KOPT-K1 (cell line): Measurements from ENCODE around the gene RGS14.
"Not testable (repeated sequence)": the region's sequence is repeated elsewhere in the genome, so short reads cannot be mapped to it uniquely, and the experiment has no call there.

ENCODE experiments used
- H3K27ac ChIP-seq: fragments of 200-600 bp; sonication (generic); 2 replicates; pipeline ENCODE4 v1.5.1; 2016; ENCODE audit warnings: antibody characterized with exemption, mild to moderate bottlenecking, low read depth, low read length; ENCODE audit not compliant: poor library complexity, severe bottlenecking
- H3K36me3 ChIP-seq: fragments of 200-600 bp; sonication (generic); 2 replicates; pipeline ENCODE4 v1.5.1; 2017; ENCODE audit warnings: antibody characterized with exemption, mild to moderate bottlenecking, low read length, moderate library complexity; ENCODE audit not compliant: insufficient read depth
- H3K9me3 ChIP-seq: fragments of 200-600 bp; sonication (generic); 2 replicates; pipeline ENCODE4 v1.5.1; 2017; ENCODE audit warnings: antibody characterized with exemption, low read length, mild to moderate bottlenecking; ENCODE audit not compliant: insufficient read depth, poor library complexity, severe bottlenecking

The RGS14 gene

GRCh38 chr5:177334781-177335700 lies 22.7 kb upstream of the RGS14 start:
- no peak overlapping the region for H3K27ac ChIP-seq
- H3K36me3 ChIP-seq: peaks cover 100% of the 10 kb centered on the region
- H3K9me3 ChIP-seq: no peaks in the 10 kb centered on the region

- no peak overlapping the region for H3K27ac ChIP-seq
- peaks cover 98% of the 10 kb centered on the region for H3K36me3 ChIP-seq
- no peaks in the 10 kb centered on the region for H3K9me3 ChIP-seq
These were observed 22.0 kb upstream of the RGS14 start for GRCh38 chr5:177335701-177336065.

- H3K36me3 ChIP-seq: peaks cover 96% of the 10 kb centered on the region
- no peaks in the 10 kb centered on the region for H3K9me3 ChIP-seq
- H3K27ac ChIP-seq: no peak overlapping the region
These were observed 21.6 kb upstream of the RGS14 start for GRCh38 chr5:177336112-177336511.

- no peaks in the 10 kb centered on the region for H3K9me3 ChIP-seq
- H3K36me3 ChIP-seq: peaks cover 96% of the 10 kb centered on the region
- H3K27ac ChIP-seq: no peak overlapping the region
These were observed 20.9 kb upstream of the RGS14 start for GRCh38 chr5:177336603-177337494.

GRCh38 chr5:177338251-177339106 lies 19.2 kb upstream of the RGS14 start:
- no peak overlapping the region for H3K27ac ChIP-seq

GRCh38 chr5:177339107-177339638 lies 18.6 kb upstream of the RGS14 start:
- Histone ChIP-seq H3K9me3 (no peaks in the 10 kb centered on the region), H3K27ac (no peak overlapping the region), H3K36me3 (peaks cover 93% of the 10 kb centered on the region)

More at GRCh38 chr5:177338251-177339106, 19.2 kb upstream of the RGS14 start:
- Histone ChIP-seq H3K36me3 (peaks cover 93% of the 10 kb centered on the region), H3K9me3 (no peaks in the 10 kb centered on the region)

- H3K27ac ChIP-seq, H3K9me3 ChIP-seq: not testable (repeated sequence)
- peaks cover 89% of the 10 kb centered on the region for H3K36me3 ChIP-seq
These were observed 14.7 kb upstream of the RGS14 start for GRCh38 chr5:177343000-177343399.

- no peak overlapping the region for H3K27ac ChIP-seq
- peaks cover 84% of the 10 kb centered on the region for H3K36me3 ChIP-seq
- H3K9me3 ChIP-seq: no peaks in the 10 kb centered on the region
These were observed 13.9 kb upstream of the RGS14 start for GRCh38 chr5:177343777-177344176.

- no peaks in the 10 kb centered on the region for H3K9me3 ChIP-seq
- H3K36me3 ChIP-seq: peaks cover 84% of the 10 kb centered on the region
- no peak overlapping the region for H3K27ac ChIP-seq
These were observed 12.8 kb upstream of the RGS14 start for GRCh38 chr5:177344891-177345290.

GRCh38 chr5:177346820-177347219 lies 10.9 kb upstream of the RGS14 start:
- no peak overlapping the region for H3K27ac ChIP-seq
- H3K9me3 ChIP-seq: no peaks in the 10 kb centered on the region
- H3K36me3 ChIP-seq: peaks cover 72% of the 10 kb centered on the region

GRCh38 chr5:177347699-177348098 lies 10.0 kb upstream of the RGS14 start:
- H3K27ac ChIP-seq: no peak overlapping the region
- H3K36me3 ChIP-seq: peaks cover 64% of the 10 kb centered on the region
- no peaks in the 10 kb centered on the region for H3K9me3 ChIP-seq

- Histone ChIP-seq H3K9me3 (no peaks in the 10 kb centered on the region), H3K27ac (no peak overlapping the region), H3K36me3 (peaks cover 51% of the 10 kb centered on the region)
These were observed 8.4 kb upstream of the RGS14 start for GRCh38 chr5:177349362-177349647.

- peaks cover 46% of the 10 kb centered on the region for H3K36me3 ChIP-seq
- H3K27ac ChIP-seq: no peak overlapping the region
- H3K9me3 ChIP-seq: no peaks in the 10 kb centered on the region
These were observed 8.0 kb upstream of the RGS14 start for GRCh38 chr5:177349762-177350161.

- Histone ChIP-seq H3K9me3 (no peaks in the 10 kb centered on the region), H3K27ac (peak overlapping the region; percentile 88), H3K36me3 (peaks cover 37% of the 10 kb centered on the region)
These were observed 6.8 kb upstream of the RGS14 start for GRCh38 chr5:177350776-177351391.
